WTC11 (cell line): ENCODE results near the gene DYRK1A. TPM values are rescaled to one million over a fixed set of nuclear protein-coding genes. Genes with fewer than 3 reads are reported as not detected.

ENCODE experiments used
- ATAC-seq: fragments of 200-7000 bp; cut with Tn5 transposase; 2 replicates; pipeline ENCODE4 v1.10.0; 2021; ENCODE audit warnings: mild to moderate bottlenecking, moderate library complexity
- CTCF ChIA-PET: fragments of 300-600 bp; sonication (Branson Sonifier 250); formaldehyde crosslinking; loops from one replicate; lab custom pipeline; 2021; ENCODE audit warnings: antibody characterized with exemption; lab: Charles Lee
- POLR2A ChIA-PET: fragments of 350-600 bp; sonication (Branson Sonifier 250); formaldehyde crosslinking; loops from one replicate; lab custom pipeline; 2021; ENCODE audit warnings: antibody characterized with exemption; lab: Charles Lee
- DNase-seq: peaks from one replicate; pipeline ENCODE4 v3.0.0; 2021; ENCODE audit warnings: low spot score
- H3K27ac Mint-ChIP-seq: 2 replicates; pipeline ENCODE4 v1.8.0; 2021; ENCODE audit warnings: mixed read lengths
- H3K27me3 Mint-ChIP-seq: 2 replicates; pipeline ENCODE4 v1.8.0; 2021; ENCODE audit warnings: low read depth, mild to moderate bottlenecking, moderate library complexity, mixed read lengths
- H3K36me3 Mint-ChIP-seq: 2 replicates; pipeline ENCODE4 v1.8.0; 2021; ENCODE audit warnings: mixed read lengths
- H3K4me1 Mint-ChIP-seq: 2 replicates; pipeline ENCODE4 v1.8.0; 2022; ENCODE audit warnings: mixed read lengths
- H3K4me3 Mint-ChIP-seq: 2 replicates; pipeline ENCODE4 v1.8.0; 2021; ENCODE audit warnings: mild to moderate bottlenecking, moderate library complexity, mixed read lengths
- H3K9me3 Mint-ChIP-seq: 2 replicates; pipeline ENCODE4 v1.8.0; 2021; ENCODE audit warnings: mixed read lengths
- CBFB ChIP-seq: sonication (generic); formaldehyde crosslinking; IDR thresholded peaks from 2 replicates; pipeline ENCODE4 v1.8.1; 2022; ENCODE audit warnings: mild to moderate bottlenecking, low read depth, missing genetic modification reagents
- GRHL2 ChIP-seq: fragments of 250-450 bp; sonication (Bioruptor Pico); IDR thresholded peaks from 2 replicates; pipeline ENCODE4 v1.8.0; 2022; ENCODE audit warnings: mild to moderate bottlenecking, moderate library complexity; ENCODE audit not compliant: insufficient replicate concordance, severe bottlenecking
- GTF2I ChIP-seq: fragments of 250-450 bp; sonication (Bioruptor Pico); conservative IDR thresholded peaks from 2 replicates; pipeline ENCODE4 v1.4.0; 2021; ENCODE audit warnings: mild to moderate bottlenecking
- IRF1 ChIP-seq: sonication (generic); formaldehyde crosslinking; IDR thresholded peaks from 2 replicates; pipeline ENCODE4 v1.8.0; 2023; ENCODE audit warnings: missing genetic modification reagents
- MXD4 ChIP-seq: fragments of 250-450 bp; sonication (Bioruptor Pico); IDR thresholded peaks from 2 replicates; pipeline ENCODE4 v1.8.0; 2021; ENCODE audit warnings: mild to moderate bottlenecking, moderate library complexity, borderline replicate concordance
- NFYB ChIP-seq: sonication (generic); formaldehyde crosslinking; conservative IDR thresholded peaks from 2 replicates; pipeline ENCODE4 v1.8.0; 2022; ENCODE audit warnings: low read depth, missing genetic modification reagents
- NR1H2 ChIP-seq: sonication (generic); formaldehyde crosslinking; IDR thresholded peaks from 2 replicates; pipeline ENCODE4 v1.9.0; 2021; ENCODE audit warnings: mild to moderate bottlenecking, moderate library complexity, missing genetic modification reagents
- STAT6 ChIP-seq: sonication (generic); formaldehyde crosslinking; conservative IDR thresholded peaks from 2 replicates; pipeline ENCODE4 v1.8.1; 2023; ENCODE audit warnings: mild to moderate bottlenecking, low read depth, missing genetic modification reagents, moderate library complexity
- TEAD1 ChIP-seq: sonication (generic); formaldehyde crosslinking; IDR thresholded peaks from 2 replicates; pipeline ENCODE4 v1.8.0; 2022; ENCODE audit warnings: mild to moderate bottlenecking, missing genetic modification reagents
- TP53 ChIP-seq: sonication (generic); formaldehyde crosslinking; IDR thresholded peaks from 2 replicates; pipeline ENCODE4 v1.8.1; 2023; ENCODE audit warnings: mild to moderate bottlenecking, missing genetic modification reagents
- ZNF263 ChIP-seq: sonication (generic); formaldehyde crosslinking; IDR thresholded peaks from 2 replicates; pipeline ENCODE4 v1.8.1; 2022; ENCODE audit warnings: low read depth, mild to moderate bottlenecking, moderate library complexity, missing genetic modification reagents
- ZNF317 ChIP-seq: sonication (generic); formaldehyde crosslinking; IDR thresholded peaks from 2 replicates; pipeline ENCODE4 v1.8.1; 2023; ENCODE audit warnings: low read depth, mild to moderate bottlenecking, moderate library complexity, missing genetic modification reagents, borderline replicate concordance
- ZNF425 ChIP-seq: fragments of 250-450 bp; sonication (Bioruptor Pico); conservative IDR thresholded peaks from 2 replicates; pipeline ENCODE4 v1.9.0; 2021; ENCODE audit warnings: mild to moderate bottlenecking
- total RNA-seq: library from RNA; stranded (reverse); gene quantifications from 3 replicates; pipeline ENCODE4 v1.2.3, GENCODE V29; 2021
- TF ChIP-seq, protein P1 (sequence below): sonication (generic); formaldehyde crosslinking; IDR thresholded peaks from 2 replicates; pipeline ENCODE4 v1.8.1; 2022; ENCODE audit warnings: missing genetic modification reagents, borderline replicate concordance
- TF ChIP-seq, protein P2 (sequence below): sonication (generic); formaldehyde crosslinking; IDR thresholded peaks from 2 replicates; pipeline ENCODE4 v1.8.1; 2023; ENCODE audit warnings: mild to moderate bottlenecking, missing genetic modification reagents, moderate library complexity

DYRK1A gene
- total RNA-seq, 1 experiment from 2014 or later, result 56.5 TPM

- peak overlapping the region; percentile 83 for H3K4me3 Mint-ChIP-seq
- CTCF ChIA-PET, result no interaction called here
- H3K27ac Mint-ChIP-seq, result peak overlapping the region; percentile 90
- H3K27me3 Mint-ChIP-seq, result no peaks in the 10 kb centered on the region
- no peak for TF ChIP-seq ZNF425 (CRISPR knock-in tag)
- no peak for TF ChIP-seq GRHL2 (CRISPR knock-in tag)
- no peak for TF ChIP-seq NR1H2 (CRISPR knock-in tag)
- TF ChIP-seq TEAD1 (CRISPR knock-in tag), result 0 out of 2 replicates have a peak, but pooled peaks have one; percentile 43
- TF ChIP-seq, protein P1, sequence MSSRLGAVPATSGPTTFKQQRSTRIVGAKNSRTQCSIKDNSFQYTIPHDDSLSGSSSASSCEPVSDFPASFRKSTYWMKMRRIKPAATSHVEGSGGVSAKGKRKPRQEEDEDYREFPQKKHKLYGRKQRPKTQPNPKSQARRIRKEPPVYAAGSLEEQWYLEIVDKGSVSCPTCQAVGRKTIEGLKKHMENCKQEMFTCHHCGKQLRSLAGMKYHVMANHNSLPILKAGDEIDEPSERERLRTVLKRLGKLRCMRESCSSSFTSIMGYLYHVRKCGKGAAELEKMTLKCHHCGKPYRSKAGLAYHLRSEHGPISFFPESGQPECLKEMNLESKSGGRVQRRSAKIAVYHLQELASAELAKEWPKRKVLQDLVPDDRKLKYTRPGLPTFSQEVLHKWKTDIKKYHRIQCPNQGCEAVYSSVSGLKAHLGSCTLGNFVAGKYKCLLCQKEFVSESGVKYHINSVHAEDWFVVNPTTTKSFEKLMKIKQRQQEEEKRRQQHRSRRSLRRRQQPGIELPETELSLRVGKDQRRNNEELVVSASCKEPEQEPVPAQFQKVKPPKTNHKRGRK (CRISPR knock-in tag), result no peak
- no peak for TF ChIP-seq NFYB
- no peak for TF ChIP-seq MXD4 (CRISPR knock-in tag)
- no peak for TF ChIP-seq IRF1 (CRISPR knock-in tag)
- no peak for TF ChIP-seq CBFB
- no peak for TF ChIP-seq TP53 (CRISPR knock-in tag)
- TF ChIP-seq ZNF263 (CRISPR knock-in tag), result peak; percentile 94
- H3K36me3 Mint-ChIP-seq, result no peaks in the 10 kb centered on the region; the same call in 1 of the 2 replicates
- POLR2A ChIA-PET, result interaction anchor here (0.5 to 2.6 kb wide), 2 partner anchors 101 to 388 kb away, joined by 6 to 8 read pairs; partner anchors contain the start of gene VPS26C
- peaks cover 53% of the 10 kb centered on the region for H3K4me1 Mint-ChIP-seq
- no peaks in the 10 kb centered on the region for H3K9me3 Mint-ChIP-seq
- DNase-seq (peak; percentile 22), ATAC-seq (no peak)
Observed at GRCh38 chr21:37367703-37368540, 1.3 kb downstream of the DYRK1A start.

DNA sequence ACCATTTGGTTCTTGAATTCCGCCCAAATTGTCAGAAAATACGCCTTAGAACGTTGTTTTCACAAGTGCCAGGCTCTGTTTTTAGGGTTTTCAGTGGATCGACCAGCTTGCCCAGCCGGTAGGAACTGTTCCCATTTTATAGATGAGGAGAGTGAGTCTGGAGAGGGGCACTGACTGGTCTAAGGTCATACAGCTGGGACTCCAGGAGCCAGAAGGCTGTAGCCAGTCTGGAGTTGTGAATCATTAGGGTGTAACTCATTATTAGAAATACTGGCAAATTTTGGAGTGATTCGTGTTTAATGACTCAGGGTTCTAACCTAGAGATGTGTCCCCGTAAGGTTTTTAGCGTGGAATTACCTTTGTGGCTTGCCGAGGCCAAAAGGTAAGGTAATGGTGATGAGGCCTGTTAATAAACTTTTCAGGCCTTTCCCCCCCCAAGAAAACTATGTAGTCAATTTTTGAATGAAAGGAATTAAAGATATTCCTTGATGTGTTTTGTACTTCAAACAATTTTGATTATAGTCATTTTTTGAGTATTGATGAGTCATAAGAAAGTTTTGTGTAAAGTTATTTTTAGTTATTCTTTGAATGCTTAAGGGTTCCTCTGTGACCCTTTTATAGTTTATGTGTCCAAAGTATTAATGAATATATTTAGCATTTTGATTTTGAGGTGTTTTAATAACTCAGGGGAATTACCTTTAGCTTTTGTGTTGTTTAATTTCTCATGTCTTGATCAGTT, 2.1 kb downstream of the DYRK1A start:
- Mint-ChIP-seq H3K36me3 (no peaks in the 10 kb centered on the region; the same call in 1 of the 2 replicates), H3K27ac (peak overlapping the region; percentile 90), H3K4me3 (peak overlapping the region; percentile 83), H3K9me3 (no peaks in the 10 kb centered on the region), H3K27me3 (no peaks in the 10 kb centered on the region), H3K4me1 (peaks cover 61% of the 10 kb centered on the region)
- ChIA-PET CTCF (interaction anchor here (0.8 kb wide), 1 partner anchor 111 kb away, joined by 3 read pairs; no protein-coding TSS in a partner anchor), POLR2A (interaction anchor here (0.5 to 2.6 kb wide), 2 partner anchors 102 to 389 kb away, joined by 6 to 8 read pairs; partner anchors contain the start of gene VPS26C)
- no peak for ATAC-seq
- DNase-seq, result no peak
- TF ChIP-seq STAT6 (CRISPR knock-in tag) (no peak), TP53 (CRISPR knock-in tag) (no peak), ZNF317 (CRISPR knock-in tag) (no peak), GTF2I (peak; percentile 71; the same call in 1 of the 2 replicates)
- TF ChIP-seq, protein P2, sequence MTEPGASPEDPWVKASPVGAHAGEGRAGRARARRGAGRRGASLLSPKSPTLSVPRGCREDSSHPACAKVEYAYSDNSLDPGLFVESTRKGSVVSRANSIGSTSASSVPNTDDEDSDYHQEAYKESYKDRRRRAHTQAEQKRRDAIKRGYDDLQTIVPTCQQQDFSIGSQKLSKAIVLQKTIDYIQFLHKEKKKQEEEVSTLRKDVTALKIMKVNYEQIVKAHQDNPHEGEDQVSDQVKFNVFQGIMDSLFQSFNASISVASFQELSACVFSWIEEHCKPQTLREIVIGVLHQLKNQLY (CRISPR knock-in tag), result no peak
